Right lung (tissue), 5 donors: ENCODE data around the gene CEP104. TPM values are rescaled to one million over a fixed set of nuclear protein-coding genes. Genes with fewer than 3 reads are reported as not detected.
"Not testable (repeated sequence)": the region's sequence is repeated elsewhere in the genome, so short reads cannot be mapped to it uniquely, and the experiment has no call there.

Experiments used
- DNase-seq, 2 donors: peaks; one replicate each; pipeline ENCODE4 v3.0.0-alpha.2; 2013
- polyA plus RNA-seq, 5 donors: library from polyadenylated mRNA; unstranded; fragments of 120-200 nt; gene quantifications; one replicate each; pipeline versions ENCODE4 v1.2.1 to v1.2.3, GENCODE V29; 2013; ENCODE audit warnings: inconsistent platforms in 1 of 5, low replicate concordance in 1 of 5; ENCODE audit not compliant: insufficient read length in 5 of 5, insufficient read depth in 1 of 5

Gene CEP104
- polyA plus RNA-seq, 5 donors = 27.1 to 35.9 (median 28.1) TPM

DNA sequence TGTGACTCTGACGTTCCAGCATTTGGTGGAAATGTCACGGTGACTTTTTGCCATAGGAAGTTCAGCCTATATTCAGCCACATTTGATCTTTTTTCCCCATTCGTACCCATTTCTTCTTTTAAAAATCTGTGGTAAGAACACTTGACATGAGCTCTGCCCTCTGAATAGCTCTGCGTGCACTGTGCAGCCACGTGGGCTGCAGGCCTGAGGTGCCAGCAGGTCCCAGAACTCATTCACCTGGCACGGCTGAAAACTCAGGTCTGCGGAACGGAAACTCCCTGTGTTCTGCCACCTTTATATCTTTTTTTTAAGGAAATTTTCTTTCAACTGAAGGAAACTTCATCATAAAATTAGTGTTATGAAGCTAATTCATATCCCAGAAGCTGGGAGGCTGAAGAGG lies 28.6 kb downstream of the CEP104 start:
- no peak for DNase-seq

DNA sequence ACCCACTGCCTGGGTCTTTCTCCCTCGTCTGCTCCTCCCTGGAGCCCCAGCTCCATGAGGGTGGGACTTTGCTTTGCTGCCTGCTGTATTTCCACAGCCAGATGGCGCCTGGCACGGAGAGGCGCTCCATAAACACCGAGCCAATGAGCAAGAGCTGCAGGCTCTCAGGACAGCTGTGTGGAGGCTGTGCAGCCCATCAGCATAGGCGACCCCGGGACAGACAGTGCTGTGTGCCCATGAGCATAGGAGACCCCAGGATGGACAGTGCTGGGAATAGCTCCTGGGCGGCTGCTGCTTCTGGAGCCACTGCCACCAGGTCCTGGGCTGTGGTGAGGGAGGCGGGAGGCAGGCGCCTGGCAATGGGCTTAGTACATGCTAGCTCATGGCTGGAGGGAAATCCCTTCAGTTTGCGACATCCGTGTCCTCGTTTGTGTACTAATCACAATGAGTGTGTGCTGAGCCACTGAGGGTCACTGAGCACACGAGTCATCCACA lies 29.2 kb downstream of the CEP104 start:
- no peak for DNase-seq

DNA sequence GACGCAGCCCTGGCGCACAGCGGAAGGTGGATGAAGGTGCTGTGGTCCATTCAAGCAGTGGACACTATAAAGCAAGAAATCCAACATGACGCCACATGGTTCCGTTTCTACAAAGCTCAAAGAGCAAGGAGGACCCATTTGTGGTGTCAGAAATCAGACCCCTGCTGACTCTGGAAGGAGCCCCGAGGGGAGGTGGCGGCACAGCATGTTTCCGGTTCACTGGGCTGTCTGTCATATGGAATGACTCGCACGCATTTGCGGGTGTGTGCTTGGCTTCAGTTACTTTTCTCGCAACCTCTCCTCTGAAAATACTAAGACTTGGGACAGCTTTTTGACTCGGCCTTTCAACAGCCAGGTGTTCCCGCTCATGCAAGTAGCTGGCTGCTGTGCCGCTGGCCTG lies 31.7 kb downstream of the CEP104 start:
- DNase-seq = no peak

DNA sequence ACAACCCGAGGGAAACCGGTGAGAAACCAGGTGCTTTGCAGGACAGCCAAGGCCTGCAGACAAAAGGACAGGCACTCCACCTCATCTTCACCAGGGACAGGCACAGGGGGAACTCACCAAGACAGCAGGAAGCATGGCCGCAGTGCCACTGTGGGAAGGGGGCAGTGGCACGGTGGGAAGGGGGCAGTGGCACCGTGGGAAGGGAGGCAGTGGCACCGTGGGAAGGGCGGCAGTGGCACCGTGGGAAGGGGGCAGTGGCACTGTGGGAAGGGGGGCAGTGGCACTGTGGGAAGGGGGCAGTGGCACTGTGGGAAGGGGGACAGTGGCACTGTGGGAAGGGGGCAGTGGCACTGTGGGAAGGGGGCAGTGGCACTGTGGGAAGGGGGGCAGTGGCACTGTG lies 32.4 kb downstream of the CEP104 start:
- no peak for DNase-seq

DNA sequence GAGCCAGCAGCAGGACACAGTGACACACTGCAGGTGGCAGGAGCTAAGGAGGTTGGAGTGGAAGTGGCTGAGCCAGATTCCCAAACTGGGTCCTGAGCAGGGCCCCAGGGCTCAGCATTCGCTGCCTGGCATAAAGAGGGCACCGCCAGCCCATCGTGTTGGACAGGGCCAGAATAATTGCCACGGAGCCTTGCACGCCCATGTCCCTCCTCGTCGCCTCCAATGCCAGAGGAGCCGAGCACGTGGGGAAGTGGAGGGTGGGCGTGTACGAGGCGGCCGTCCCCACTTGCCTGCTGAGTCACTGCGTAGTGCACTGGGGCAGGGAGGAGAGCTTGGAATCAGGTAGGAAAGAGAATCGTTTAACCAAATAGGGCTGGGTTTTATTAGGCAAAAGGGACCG lies 34.6 kb downstream of the CEP104 start:
- no peak for DNase-seq

DNA sequence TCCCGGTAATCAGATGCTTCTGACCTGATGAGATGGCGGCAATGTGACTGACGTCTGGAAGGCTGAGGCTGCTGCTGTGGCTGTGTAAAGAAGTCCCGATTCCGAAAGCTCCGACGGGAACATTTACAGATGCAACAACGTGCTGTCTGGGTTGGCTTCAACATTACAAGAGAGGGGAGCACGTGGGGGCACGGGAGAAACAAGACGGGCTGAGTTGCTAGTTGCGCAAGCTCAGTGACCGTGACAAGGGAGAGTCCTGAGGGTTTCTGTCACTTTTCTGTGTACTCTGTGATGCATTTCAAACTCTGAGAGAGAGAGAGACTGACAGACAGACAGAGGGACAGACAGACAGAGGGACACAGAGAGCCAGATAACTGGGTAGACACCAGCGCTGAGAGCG lies 35.1 kb downstream of the CEP104 start:
- no peak for DNase-seq

DNA sequence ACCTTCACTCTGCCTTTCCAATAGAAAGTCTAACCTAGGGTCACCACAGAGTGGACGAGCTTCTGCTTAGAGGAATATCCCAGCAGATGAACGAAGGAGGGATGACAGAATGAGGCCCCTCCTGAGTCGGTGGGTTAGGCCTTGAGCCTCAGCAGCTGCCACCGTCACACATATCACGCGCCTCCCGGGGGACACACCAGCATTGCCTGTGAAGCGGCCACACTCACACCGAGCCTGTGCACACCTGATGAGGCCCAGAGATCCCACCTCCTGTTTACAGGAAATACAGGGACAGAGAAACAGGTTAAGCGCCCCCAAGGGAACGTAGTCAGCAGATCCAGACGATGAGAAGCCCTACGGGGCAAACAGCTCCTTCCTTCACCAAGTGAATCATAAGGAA lies 35.6 kb downstream of the CEP104 start:
- DNase-seq = no peak

DNA sequence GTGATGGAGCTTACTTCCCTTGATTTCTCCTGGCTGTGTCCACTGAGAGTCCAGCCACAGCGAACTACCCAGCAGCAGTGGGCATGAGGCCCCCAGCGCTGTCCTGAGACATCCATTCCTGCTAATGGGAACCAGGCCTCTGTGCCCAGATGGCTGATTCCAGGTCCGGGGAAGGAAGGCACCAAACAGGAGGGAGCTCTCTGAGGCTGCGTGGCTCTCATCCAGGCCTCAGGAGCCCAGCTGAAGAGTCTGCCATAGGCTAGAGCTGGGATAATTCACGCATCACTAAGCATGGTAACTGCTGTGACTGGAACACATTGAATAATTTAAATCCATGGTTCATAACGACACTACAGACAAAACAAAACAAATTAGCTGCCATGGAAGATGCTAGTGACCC lies 36.0 kb downstream of the CEP104 start:
- no peak for DNase-seq

DNA sequence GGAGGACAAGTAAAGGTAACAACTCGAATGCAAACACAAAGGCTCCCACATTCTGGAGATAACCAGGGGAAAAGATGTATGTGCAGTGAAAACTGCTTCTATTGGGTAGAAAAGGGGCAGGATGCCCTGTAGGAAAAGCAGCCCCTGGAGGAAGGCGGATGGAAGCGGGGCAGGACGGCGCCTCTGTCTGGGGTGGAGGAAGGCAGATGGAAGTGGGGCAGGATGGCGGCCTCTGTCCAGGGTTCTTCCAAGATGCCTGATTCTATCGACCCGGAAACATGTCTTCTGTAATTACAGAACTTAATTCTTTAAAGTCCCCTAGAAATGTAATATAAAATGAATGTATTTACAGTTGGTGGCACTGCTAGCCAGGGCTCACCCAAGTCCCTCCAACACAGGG lies 36.7 kb downstream of the CEP104 start:
- no peak for DNase-seq

DNA sequence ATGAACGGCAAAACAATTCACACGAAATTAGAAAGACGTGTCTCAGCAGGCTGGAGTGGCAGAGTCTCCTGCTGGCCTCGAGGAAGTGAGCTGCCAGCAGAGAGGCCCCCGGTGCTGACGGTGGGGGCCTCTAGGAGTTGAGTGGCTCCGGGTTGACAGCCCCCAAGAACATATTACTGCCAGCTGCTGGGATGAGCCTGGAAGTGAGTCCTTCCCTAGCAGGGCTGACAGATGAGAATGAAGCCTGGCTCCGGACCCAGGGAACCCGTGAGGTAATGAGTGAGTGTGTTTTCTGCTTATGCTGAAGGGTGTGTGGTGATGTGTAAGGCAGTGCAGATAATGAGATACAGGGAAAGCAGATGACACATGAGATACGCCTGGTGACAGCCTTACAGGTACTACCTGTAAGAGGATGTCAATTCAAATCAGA lies 37.2 kb downstream of the CEP104 start:
- DNase-seq = no peak

DNA sequence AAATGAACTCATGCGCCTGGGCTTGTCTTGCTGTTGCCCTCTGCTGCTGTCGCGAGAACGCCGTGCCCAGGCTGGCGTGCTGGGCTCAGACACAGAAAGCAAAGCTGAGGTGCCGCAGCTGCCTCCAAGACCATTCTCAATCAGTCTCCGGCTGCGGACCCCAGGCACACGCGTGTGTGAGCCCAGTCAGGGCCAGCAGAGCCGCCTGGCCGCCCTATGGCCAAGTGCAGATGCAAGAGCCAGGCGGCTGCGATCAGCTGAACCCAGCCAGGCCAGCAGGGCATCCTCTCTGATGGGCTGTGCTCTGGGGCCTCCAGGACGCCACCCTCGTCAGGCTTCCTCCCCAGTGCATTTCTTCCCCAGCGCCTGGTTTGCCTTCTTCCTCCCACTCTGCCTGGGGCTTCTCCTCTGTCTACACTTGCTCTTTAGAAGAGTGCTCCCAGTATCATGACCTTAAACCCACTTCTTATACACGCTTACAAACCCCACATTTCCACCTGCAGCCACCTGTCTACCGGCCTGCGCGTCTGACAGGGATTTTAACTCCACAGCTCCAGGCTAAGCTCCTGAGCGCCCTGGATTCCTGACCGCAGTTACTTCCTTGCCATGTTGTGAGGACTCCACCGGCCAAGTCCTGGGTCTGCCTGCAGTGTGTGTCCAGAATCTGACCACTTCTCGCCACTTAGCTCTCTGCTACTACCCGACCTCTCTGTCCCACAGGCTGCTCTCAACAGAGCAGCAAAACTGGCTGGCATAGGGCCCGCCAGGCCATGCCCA lies 39.0 kb downstream of the CEP104 start:
- DNase-seq = no peak

DNA sequence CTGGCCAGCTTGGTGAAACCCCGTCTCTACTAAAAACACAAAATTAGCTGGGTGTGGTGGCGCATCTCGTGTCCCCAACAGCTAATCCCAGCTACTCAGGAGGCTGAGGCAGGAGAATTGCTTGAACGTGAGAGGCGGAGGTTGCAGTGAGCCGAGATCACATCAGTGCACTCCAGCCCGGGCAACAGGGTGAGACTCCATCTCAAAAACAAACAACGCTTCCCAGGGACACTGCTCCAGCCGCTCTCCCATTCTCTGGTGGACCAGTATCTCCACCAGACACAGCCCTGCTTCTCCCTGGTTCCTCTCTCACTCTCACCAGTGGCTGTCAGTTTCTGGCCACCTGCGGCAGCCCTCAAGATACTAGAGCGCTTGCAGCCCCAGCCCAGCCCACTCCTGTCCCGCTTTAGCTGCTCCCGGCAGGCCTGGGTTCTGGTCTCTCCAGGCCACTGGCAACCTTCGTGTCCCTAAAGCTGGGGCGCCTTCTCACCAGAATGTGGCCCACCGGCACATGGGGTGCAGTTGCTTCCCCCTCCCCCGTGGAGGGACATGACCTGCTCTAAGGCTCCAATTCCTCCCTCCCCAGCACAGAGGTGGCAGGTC lies 39.8 kb downstream of the CEP104 start:
- DNase-seq = no peak

DNA sequence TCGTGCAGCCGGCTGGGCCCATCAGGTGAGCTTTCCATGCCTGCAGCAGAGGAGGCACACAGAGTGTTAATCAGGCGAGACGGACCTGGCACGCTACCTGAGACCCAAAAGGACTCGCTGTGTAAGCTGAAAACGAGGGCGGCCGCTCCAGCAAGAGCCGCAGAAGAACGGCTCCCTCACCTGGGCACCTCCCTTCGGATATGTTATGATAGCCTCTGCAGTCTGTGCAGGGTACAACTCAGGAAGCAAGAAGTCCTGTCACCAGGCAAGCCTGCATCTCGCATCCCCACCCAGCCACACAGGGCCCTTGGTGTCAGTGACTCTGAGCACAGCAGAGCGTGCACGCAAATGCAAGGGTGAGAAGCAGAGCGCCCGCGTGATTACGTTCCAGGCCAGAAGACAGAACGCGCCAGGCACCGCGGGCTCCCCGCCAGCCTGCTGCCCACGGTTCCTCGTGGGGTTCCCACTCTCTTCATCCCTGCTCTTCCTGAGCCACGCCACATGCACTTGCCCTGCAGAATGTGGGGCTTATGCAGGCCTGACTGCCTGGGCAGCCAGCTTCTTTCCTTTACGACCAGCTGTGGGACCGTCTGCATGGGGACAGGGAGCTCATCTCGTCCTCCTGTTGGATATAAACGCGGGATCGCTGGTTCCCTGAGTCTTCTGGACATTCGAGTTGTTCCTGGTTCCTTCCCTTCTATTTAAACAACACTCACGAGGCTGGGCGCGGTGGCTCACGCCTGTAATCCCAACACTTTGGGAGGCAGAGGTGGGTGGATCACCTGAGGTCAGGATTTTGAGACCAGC lies 40.5 kb downstream of the CEP104 start:
- no peak for DNase-seq

DNA sequence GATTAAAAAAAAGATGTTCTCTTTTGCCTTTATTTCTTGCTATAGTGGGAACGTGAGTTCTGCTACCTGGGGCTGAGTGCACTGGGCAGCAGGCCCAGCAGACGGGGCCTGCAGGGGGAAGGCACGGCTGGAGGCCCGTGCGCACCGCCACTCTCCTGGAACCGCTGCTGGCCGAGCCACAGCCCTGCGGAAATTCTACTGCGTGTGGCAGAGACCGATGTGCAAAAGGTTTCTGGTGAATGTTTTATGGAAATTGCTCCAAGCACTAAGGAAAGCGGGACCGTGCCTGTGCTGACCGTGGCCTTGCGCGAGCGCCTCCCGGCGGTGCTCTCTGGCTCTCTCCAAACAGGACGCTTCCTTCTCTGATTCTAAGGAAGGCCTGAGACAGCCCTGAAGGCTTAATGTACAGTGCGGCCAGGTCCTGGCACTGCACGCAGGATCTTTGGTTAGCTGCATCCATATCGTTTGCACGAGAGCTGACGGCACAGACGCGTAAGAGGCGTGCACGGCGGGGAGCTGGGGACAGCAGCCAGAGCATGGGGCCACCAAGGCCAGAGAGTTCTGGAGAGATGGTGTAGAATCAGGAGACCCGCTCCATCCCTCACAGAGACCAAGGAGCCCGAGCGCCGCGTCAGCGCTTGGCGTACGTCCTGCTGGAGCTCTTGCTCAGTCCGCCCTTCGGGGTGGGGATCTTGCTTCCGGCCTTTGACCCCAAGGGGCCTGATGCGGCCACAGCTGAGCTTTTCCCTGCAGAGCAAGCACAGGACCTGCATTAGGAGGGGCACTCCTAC lies 42.0 kb downstream of the CEP104 start:
- no peak for DNase-seq

DNA sequence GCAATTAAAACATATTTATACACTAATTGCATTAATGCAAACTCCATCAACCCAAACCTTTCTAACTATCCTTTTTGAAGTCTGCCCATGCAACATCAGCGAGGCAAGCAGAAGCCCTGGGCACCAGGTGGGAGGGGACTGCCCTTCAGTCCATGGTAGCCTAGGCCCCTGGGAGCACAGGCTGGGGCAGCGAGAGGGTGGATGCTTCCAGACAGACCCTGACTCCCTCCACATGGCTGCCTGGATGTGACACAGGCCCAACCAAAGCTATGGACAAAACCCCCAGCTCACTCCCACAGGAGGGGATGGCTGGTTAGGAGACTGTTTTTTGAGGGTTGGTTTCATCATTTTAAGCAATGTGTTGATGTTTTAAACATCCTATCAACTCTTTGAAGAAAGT lies 42.9 kb downstream of the CEP104 start:
- no peak for DNase-seq

DNA sequence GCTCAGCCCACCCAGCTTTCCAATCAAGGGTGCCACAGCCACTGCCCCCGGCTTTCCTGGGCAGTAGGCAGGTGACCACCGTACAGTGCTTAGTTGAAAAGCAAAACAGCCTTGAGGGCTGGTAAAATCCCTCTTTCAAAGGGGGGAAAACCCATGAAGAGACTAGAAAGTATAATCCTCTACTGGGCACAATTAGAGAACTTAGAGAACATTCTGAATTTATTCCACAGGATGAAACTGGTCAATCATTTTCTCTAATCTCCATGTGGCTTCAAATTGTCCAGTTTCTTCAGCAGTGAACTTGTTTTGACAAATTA lies 45.5 kb downstream of the CEP104 start:
- DNase-seq = no peak

DNA sequence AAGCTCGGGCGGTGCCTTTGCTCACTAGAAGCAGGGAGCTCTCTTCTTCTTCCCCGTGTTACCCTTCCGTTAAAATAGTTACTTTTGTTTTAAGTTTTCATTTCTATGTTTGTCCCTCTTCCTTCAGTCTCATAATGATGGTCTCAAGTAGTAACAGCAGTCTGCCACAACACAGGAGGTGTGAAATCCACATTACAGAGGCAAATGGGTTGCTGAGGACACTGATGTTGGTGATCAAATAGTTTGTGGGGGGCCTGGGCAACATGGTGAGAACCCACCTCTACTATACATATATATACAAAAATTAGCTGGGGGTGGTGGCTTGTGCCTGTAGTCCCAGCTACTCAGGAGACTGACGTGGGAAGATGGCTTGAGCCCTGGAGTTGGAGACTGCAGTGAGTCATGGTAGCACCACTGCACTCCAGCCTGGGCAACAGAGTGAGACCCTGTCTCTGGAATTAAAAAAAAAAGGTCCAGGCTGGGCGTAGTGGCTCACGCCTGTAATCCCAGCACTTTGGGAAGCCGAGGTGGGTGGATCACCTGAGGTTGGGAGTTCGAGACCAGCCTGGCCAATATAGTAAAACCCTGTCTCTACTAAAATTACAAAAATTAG lies 46.8 kb downstream of the CEP104 start:
- DNase-seq = not testable (repeated sequence)

DNA sequence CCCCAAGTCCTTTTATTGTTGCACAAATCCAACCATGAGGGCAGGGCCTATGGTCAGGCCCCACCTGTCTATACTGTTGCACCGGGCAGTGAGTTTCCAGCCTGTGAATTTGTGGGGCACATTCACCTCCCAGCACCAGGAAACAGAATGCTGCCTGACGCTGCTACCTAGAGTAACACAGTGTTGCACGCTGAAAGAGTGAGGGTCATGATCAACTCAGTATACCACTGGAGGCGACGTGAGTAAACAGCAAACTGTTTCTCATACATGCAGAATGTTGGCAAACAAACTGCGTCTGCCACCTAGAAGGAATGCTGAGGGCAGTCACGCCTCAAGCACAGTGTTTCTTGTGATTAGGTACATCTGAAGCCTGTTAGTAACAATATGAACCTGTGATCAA lies 47.3 kb downstream of the CEP104 start:
- no peak for DNase-seq

DNA sequence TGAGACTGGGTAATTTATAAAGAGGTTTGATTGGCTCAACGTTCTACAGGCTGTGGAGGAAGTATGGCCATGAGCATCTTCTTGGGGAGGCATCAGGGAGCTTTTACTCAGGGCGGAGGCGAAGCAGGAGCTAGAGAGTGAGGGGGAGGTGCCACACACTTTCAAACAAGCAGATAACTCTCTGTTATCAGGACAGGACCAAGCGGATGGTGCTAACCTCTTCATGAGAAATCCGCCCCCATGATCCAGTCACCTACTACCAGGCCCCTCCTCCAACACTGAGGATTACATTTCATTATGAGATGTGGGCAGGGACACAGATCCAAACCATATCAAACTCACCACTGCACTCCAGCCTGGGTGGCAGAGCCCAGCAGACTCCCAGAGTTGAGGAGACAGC lies 49.2 kb downstream of the CEP104 start:
- no peak for DNase-seq

DNA sequence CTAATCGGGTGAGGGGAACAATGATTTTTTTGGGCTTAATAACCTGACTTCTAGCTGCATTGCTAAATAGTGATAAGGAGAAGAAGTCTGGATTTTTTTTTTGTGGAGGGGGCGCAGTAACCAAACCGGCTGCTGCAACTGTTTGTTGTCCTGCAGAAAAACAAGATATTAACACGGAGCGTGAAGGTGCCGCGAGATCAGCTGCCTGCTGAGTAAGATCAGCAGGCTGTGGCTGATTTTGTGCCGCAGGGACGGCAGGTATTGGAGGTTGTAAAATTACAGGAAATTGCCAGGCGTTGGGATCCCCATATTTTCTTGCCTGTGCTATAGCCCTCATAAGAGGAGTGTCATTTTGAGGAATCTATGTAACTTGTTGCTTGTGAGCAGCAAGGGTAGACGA lies 52.0 kb downstream of the CEP104 start:
- no peak for DNase-seq

DNA sequence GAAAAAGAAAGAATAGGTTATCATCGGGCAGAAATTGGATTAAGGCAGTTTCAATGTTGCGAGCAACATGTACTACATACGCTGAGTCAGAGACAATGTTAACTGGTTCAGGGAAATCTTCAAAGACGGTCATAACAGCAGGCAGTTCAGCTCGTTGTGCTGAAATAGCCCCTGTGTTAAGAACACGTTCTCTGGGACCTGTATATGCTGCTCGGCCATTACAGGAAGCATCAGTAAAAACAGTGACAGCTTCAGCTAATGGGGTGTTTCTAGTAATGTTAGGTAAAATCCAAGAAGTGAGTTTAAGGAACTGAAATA lies 52.4 kb downstream of the CEP104 start:
- DNase-seq = not testable (repeated sequence)
